Measurements from ENCODE around the gene WDHD1.
"Not testable (repeated sequence)": the region's sequence is repeated elsewhere in the genome, so short reads cannot be mapped to it uniquely, and the experiment has no call there.

WDHD1 gene

DNA sequence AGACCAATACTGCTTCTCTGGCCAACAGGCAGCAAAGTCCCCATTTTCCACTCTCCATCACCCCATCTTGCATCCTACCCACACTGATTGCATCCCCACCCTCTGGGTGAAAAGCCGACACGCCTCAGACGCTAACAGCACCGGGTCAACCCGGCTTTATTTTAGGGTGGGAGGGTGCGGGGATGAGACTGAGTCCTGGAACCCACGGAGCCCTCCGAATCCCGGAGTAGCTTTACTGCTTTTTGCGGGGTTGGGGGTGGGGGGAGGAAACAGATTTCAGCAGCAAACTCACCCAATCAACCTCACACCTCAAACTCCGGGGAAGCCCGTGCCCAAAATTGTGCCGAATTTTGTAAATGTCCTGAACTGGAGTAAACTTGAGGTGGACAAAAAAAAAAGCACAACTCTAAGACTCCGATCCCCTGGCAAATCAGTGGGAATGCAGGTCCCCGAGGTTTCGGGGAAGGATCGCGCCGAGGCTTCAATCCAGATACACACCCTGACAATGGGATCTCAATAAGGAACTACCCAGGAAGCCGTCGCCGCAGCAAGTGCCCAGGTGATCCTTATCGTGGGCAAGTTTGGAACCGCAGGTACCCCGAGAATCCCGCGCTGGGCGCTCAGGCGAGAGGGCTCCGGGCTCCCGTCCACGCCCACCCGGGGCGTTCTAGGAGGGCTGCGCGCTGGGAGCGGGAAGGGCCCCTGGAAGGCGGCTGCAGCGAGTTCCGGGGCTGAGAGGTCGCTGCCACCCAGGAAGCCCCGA is 125.3 kb downstream of the WDHD1 start:
- no peak for DNase-seq

DNA sequence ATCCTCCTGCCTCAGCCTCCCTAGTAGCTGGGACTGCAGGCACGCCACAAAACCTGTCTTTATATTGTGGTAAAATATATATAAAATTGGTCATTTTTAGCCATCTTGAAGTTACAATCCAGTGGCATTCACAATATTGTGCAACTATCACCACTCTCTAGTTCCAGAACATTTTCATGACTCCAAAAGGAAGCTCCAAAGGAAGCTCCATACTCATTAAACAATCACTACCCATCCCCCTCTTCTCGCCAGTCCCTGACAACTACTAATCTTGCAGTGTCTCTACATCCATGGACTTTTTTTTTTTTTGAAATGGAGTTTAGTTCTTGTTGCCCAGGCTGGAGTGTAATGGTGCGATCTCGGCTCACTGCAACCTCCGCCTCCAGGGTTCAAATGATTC is 127.3 kb downstream of the WDHD1 start:
- DNase-seq = no peak

DNA sequence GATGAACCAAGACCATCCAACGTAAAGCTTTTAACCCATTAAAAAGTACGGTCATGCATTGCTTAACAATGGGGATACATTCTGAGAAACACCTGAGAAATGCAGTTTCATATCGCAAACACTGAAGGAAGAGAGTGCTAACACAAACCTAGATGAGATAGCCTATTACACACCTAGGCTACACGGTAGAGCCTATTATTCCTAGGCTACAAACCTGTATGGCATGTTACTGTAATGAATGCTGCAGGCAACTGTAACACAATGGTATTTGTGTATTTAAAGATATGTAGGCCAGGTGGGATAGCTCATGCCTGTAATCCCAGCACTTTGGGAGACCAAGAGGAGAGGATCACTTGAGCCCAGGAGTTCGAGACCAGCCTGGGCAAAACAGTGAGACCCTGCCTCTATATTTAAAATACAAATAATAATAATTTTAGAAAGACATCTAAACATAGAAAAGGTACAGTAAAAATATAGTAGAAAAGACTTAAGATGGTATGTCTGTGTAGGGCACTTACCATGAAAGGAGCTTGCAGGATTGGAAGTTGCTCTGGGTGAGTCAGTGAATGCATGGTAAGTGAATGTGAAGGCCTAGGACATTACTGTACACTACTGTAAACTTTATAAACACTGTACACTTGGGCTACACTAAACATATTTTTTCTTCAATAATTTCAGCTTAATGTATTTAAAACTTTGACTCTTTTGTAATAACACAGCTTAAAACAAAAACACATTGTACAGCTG is 128.9 kb downstream of the WDHD1 start:
- DNase-seq = not testable (repeated sequence)

DNA sequence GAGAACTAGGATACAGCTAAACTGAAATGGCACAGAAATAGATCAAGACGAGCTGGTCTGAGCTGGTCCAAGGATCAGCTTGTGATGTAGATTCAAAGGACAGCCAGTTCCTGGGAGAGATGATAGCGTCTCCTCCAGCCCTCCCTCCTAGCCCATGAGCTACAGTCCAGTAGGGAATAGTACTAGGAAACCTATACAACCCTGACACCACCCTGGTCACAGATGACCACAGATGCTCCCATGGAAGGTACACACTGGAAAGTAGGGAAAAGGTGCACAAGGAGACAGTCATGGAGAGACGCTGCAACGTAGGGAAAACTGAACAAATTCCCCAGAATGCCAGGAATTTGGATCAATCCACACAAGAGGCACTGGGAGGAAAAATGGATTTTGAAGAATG is 131.2 kb downstream of the WDHD1 start:
- DNase-seq = no peak

DNA sequence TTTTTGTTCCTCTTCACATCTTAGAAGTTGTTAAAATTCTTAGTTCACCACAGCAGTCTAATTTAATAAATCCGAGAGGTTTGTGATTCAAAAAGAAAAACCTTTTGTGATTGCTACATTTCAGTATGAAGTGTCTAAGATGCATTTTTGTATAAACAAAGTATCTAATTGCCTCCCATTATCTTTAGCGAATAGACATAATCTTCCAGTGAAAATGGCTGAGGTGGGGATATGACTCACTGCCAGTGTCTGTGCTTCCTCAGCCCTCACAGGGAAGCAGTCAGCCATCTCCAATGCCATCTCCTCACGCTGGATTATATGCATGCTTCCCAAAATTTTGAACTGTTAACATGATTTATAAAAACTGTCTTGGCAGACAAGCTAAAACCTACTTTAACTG is 131.9 kb downstream of the WDHD1 start:
- no peak for DNase-seq

DNA sequence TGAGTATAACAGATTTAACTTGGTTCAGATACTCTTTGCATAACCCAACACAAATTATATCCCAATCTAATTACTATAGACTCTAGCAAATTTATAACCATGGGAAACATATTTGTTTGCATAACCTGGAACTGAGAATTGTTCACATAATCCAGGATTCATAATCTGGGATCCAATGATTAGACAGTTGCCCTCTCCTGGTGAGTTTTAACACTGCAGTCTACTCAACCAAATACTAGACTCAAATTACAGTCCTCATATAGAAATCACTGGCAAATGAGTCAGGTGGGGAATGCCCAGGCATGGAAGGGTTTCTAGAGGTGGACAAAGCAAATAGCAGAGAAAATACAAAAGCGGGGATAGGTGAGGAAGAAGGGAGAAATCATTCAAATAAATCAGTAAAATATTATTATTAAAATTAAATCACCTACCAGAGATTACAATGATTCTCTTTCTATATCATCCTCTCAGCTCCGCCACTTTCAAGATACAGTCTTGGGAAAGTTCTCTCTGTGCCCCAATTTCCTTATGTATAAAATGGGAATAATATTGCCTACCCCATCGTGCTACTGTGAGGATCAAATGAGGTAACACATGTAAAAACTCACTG is 133.6 kb downstream of the WDHD1 start:
- peak; percentile 34 for DNase-seq

DNA sequence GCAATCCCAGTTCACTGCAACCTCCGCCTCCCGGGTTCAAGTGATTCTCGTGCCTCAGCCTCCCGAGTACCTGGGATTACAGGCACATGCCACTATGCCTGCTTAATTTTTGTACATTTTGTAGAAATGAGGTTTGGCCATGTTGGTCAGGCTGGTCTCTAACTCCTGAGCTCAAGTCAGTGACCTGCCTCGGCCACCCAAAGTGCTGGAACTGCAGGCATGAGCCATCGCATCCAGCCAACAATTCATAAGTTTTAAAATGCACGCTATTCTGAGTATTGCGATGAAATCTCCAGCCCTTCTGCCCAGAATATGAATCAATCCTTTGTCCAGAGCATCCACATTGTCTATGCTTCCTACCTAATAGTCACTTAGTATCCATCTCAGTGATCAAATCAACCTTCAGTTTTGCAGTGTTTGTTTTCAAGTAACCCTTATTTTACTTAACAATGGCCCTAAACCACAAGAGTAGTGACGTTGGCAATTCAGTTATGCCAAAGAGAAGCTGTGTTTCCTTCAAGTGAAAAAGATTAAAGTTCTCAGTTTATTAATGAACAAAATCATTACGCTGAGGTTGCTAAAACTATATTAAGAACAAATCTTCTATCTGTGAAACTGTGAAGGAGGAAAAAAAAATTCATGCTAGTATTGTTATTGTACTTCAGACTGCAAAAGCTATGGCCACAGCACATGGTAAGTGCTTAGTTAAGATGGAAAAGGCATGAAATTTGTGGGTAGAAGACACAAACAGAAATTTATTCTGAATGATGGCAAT is 135.2 kb downstream of the WDHD1 start:
- no peak for DNase-seq

DNA sequence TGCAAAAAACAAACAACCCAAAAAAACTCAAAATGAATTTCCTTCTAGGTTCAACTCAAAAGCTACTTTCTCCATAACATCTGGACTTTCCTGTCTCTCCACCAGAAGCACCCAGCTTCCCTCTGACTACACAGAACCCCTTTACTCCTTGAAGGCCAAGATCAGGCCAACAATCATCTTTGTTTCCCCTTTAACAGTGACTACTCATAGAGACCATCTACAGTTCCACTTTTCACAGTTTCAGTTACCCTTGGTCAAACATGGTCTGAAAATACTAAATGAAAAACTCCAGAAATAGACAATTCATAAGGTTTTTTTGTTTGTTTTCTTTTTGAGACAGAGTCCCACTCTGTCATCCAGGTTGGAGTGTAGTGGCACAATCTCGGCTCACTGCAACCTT is 136.1 kb downstream of the WDHD1 start:
- DNase-seq = no peak

DNA sequence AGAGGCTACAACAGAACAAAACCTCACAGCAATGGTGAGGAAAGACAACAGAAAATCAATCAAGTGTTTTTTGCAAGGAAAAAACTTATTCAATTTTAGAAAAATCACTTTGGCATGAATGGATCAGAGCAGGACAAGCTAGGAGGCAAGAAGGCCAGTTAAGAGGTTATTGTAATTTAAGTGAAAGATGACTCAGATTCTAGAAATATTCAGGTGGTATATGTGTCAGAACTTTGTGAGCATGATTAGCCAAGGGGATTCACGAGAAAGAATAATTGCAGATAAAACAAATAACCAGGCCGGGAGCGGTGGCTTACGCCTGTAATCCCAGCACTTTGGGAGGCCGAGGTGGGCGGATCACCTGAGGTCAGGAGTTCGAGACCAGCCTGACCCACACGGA is 137.0 kb downstream of the WDHD1 start:
- DNase-seq = no peak

All from NCI-H1436 (cell line).